Measurements from ENCODE around the gene RPTOR.

DNA sequence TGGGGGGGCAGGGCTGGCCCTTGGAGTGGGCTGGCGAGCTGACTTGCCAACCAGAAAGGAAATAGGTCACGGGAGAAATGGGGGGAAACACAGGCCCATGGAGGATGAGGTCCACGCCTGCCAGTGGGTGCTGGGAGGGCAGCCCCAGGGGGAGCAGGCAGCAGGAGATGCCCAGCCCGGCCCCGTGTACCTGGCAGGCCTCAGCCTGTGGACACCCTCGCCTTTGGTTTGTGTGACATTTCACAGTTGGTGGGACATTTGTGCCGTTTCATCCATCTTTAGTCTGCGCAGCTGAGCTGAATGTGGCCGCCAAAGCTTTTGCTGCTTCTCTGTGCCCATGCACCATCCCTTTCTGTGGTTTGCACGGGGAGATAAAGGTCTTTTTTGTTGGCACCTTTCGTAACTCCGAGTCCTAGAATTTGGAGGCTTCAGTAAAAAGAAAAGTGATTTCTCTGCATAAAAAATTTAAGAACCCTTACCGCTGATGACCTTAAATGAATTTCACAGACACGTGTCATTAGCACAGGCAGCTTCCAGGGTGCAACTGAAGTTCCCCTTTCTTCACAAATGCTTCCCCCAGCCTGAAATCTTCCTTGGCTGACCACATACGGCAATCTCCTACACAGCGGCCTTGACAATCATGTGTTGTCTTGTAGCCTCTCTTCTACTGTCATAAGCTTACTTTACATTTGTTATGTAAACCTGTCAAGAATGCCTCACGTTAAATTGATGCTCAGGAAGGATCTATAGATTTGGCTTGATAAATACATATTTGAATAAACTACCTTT lies 193.6 kb downstream of the RPTOR start:
- TF ChIP-seq, protein P1, sequence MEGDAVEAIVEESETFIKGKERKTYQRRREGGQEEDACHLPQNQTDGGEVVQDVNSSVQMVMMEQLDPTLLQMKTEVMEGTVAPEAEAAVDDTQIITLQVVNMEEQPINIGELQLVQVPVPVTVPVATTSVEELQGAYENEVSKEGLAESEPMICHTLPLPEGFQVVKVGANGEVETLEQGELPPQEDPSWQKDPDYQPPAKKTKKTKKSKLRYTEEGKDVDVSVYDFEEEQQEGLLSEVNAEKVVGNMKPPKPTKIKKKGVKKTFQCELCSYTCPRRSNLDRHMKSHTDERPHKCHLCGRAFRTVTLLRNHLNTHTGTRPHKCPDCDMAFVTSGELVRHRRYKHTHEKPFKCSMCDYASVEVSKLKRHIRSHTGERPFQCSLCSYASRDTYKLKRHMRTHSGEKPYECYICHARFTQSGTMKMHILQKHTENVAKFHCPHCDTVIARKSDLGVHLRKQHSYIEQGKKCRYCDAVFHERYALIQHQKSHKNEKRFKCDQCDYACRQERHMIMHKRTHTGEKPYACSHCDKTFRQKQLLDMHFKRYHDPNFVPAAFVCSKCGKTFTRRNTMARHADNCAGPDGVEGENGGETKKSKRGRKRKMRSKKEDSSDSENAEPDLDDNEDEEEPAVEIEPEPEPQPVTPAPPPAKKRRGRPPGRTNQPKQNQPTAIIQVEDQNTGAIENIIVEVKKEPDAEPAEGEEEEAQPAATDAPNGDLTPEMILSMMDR (IDR thresholded peaks at IDR 0.05), result no peak
- no peak for TF ChIP-seq EP300 (IDR thresholded peaks at IDR 0.05)
- no peak for TF ChIP-seq POLR2AphosphoS5 (IDR thresholded peaks at IDR 0.05)

Data from esophagus muscularis mucosa (tissue), 4 donors.